ENCODE data around the gene NPL.

The NPL gene

GRCh38 chr1:182811975-182812722 is 22.6 kb downstream of the NPL start:
- Histone ChIP-seq H3K27me3 (replicated peaks; ENCODE audit: control insufficient read depth, insufficient read depth, low read length, poor library complexity, severe bottlenecking) (no peaks in the 10 kb centered on the region), H3K9me3 (ENCODE audit: control insufficient read depth, low read length) (no peaks in the 10 kb centered on the region), H3K4me1 (ENCODE audit: control insufficient read depth, insufficient read depth, low read length, poor library complexity, severe bottlenecking) (no peaks in the 10 kb centered on the region), H3K36me3 (ENCODE audit: control insufficient read depth, insufficient read depth, low read length) (peaks cover 4% of the 10 kb centered on the region), H3K27ac (ENCODE audit: insufficient read depth, low read length, poor library complexity, severe bottlenecking) (no peak overlapping the region), H3K4me3 (ENCODE audit: insufficient read depth, low read depth, low read length, poor library complexity, severe bottlenecking) (no peak overlapping the region)
- DNase-seq = no peak

- no peaks in the 10 kb centered on the region for H3K9me3 ChIP-seq (ENCODE audit: control insufficient read depth, low read length)
- no peaks in the 10 kb centered on the region for H3K4me1 ChIP-seq (ENCODE audit: control insufficient read depth, insufficient read depth, low read length, poor library complexity, severe bottlenecking)
- H3K27ac ChIP-seq (ENCODE audit: insufficient read depth, low read length, poor library complexity, severe bottlenecking) = no peak overlapping the region
- DNase-seq = no peak
- H3K27me3 ChIP-seq (replicated peaks; ENCODE audit: control insufficient read depth, insufficient read depth, low read length, poor library complexity, severe bottlenecking) = no peaks in the 10 kb centered on the region
- peaks cover 4% of the 10 kb centered on the region for H3K36me3 ChIP-seq (ENCODE audit: control insufficient read depth, insufficient read depth, low read length)
- no peak overlapping the region for H3K4me3 ChIP-seq (ENCODE audit: insufficient read depth, low read depth, low read length, poor library complexity, severe bottlenecking)
Measured at GRCh38 chr1:182816863-182817262, 27.3 kb downstream of the NPL start.

- no peak overlapping the region for H3K27ac ChIP-seq (ENCODE audit: insufficient read depth, low read length, poor library complexity, severe bottlenecking)
- H3K4me3 ChIP-seq (ENCODE audit: insufficient read depth, low read depth, low read length, poor library complexity, severe bottlenecking) = no peak overlapping the region
- peaks cover 4% of the 10 kb centered on the region for H3K36me3 ChIP-seq (ENCODE audit: control insufficient read depth, insufficient read depth, low read length)
- H3K27me3 ChIP-seq (replicated peaks; ENCODE audit: control insufficient read depth, insufficient read depth, low read length, poor library complexity, severe bottlenecking) = no peaks in the 10 kb centered on the region
- no peak for DNase-seq
- no peaks in the 10 kb centered on the region for H3K4me1 ChIP-seq (ENCODE audit: control insufficient read depth, insufficient read depth, low read length, poor library complexity, severe bottlenecking)
- no peaks in the 10 kb centered on the region for H3K9me3 ChIP-seq (ENCODE audit: control insufficient read depth, low read length)
Measured at GRCh38 chr1:182817802-182818201, 28.2 kb downstream of the NPL start.

DNA sequence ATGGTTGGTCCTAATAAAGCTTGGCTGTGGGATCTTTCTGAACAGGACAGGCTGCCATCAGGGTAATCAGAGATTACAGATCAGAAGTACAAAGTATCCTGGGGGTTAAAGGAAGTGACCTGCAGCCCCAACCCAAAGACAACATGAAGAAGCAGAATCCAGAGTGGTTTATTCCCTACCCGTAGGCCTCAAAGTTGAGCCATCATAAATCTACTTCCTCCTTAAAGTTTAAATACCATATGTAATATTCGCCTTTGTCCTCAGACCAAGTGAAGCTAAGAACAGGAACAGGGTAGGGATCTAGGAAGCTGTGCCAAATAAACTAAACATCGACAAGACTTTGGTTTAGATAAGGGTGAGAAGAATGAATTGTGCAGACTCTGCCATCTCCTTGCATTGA is 33.6 kb downstream of the NPL start:
- Histone ChIP-seq H3K27ac (ENCODE audit: insufficient read depth, low read length, poor library complexity, severe bottlenecking) (no peak overlapping the region), H3K4me3 (ENCODE audit: insufficient read depth, low read depth, low read length, poor library complexity, severe bottlenecking) (no peak overlapping the region), H3K4me1 (ENCODE audit: control insufficient read depth, insufficient read depth, low read length, poor library complexity, severe bottlenecking) (no peaks in the 10 kb centered on the region), H3K27me3 (replicated peaks; ENCODE audit: control insufficient read depth, insufficient read depth, low read length, poor library complexity, severe bottlenecking) (no peaks in the 10 kb centered on the region), H3K36me3 (ENCODE audit: control insufficient read depth, insufficient read depth, low read length) (no peaks in the 10 kb centered on the region), H3K9me3 (ENCODE audit: control insufficient read depth, low read length) (no peaks in the 10 kb centered on the region)
- DNase-seq = no peak

- Histone ChIP-seq H3K4me3 (ENCODE audit: insufficient read depth, low read depth, low read length, poor library complexity, severe bottlenecking) (no peak overlapping the region), H3K27ac (ENCODE audit: insufficient read depth, low read length, poor library complexity, severe bottlenecking) (no peak overlapping the region), H3K36me3 (ENCODE audit: control insufficient read depth, insufficient read depth, low read length) (no peaks in the 10 kb centered on the region), H3K27me3 (replicated peaks; ENCODE audit: control insufficient read depth, insufficient read depth, low read length, poor library complexity, severe bottlenecking) (no peaks in the 10 kb centered on the region), H3K9me3 (ENCODE audit: control insufficient read depth, low read length) (no peaks in the 10 kb centered on the region), H3K4me1 (ENCODE audit: control insufficient read depth, insufficient read depth, low read length, poor library complexity, severe bottlenecking) (no peaks in the 10 kb centered on the region)
- no peak for DNase-seq
Measured at GRCh38 chr1:182826892-182827291, 37.3 kb downstream of the NPL start.

- H3K27ac ChIP-seq (ENCODE audit: insufficient read depth, low read length, poor library complexity, severe bottlenecking) = no peak overlapping the region
- no peaks in the 10 kb centered on the region for H3K27me3 ChIP-seq (replicated peaks; ENCODE audit: control insufficient read depth, insufficient read depth, low read length, poor library complexity, severe bottlenecking)
- H3K9me3 ChIP-seq (ENCODE audit: control insufficient read depth, low read length) = no peaks in the 10 kb centered on the region
- no peaks in the 10 kb centered on the region for H3K36me3 ChIP-seq (ENCODE audit: control insufficient read depth, insufficient read depth, low read length)
- no peak overlapping the region for H3K4me3 ChIP-seq (ENCODE audit: insufficient read depth, low read depth, low read length, poor library complexity, severe bottlenecking)
- no peak for DNase-seq
- H3K4me1 ChIP-seq (ENCODE audit: control insufficient read depth, insufficient read depth, low read length, poor library complexity, severe bottlenecking) = no peaks in the 10 kb centered on the region
Measured at GRCh38 chr1:182829285-182829932, 39.8 kb downstream of the NPL start.

DNA sequence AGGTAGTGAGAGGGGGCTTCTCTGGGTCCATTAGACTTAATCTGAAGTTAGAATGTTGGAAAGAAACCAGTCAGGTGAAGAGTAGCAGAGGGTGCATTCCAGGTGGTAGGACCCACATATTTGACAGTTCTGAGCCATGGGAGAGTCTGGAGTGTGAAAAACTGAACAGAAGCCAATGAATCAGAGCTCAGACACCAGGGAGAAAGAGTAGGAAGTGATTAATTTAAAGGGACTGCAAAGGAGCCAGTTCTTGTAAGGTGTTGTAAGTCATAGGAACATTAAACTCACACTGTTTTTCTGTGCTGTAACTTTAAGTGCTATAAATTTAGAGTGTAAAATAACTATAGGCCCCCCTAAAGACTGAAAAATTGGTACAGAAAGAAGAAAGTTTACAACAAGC is 43.7 kb downstream of the NPL start:
- no peak for DNase-seq
- no peaks in the 10 kb centered on the region for H3K36me3 ChIP-seq (ENCODE audit: control insufficient read depth, insufficient read depth, low read length)
- H3K27ac ChIP-seq (ENCODE audit: insufficient read depth, low read length, poor library complexity, severe bottlenecking) = no peak overlapping the region
- no peaks in the 10 kb centered on the region for H3K9me3 ChIP-seq (ENCODE audit: control insufficient read depth, low read length)
- H3K4me3 ChIP-seq (ENCODE audit: insufficient read depth, low read depth, low read length, poor library complexity, severe bottlenecking) = no peak overlapping the region
- H3K4me1 ChIP-seq (ENCODE audit: control insufficient read depth, insufficient read depth, low read length, poor library complexity, severe bottlenecking) = no peaks in the 10 kb centered on the region
- H3K27me3 ChIP-seq (replicated peaks; ENCODE audit: control insufficient read depth, insufficient read depth, low read length, poor library complexity, severe bottlenecking) = no peaks in the 10 kb centered on the region

DNA sequence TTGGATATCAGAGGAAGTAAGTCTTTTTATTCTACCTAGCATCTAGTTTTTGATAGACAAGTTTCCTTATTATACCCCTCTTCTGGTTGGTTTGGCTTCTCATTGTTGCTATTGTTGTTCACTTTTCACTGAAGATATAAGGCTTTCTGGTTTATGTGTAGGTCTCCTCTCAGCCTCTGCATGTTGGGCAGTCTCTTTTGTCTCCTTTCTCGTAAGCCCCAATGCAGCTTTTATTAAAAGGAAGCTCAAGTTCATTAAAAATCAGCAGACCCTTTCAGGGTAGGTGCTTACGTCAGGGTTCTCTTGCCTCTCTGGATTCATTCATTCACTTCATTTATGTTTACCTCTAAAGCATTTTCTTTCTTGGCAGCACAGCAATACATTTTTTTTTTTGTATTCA is 44.8 kb downstream of the NPL start:
- Histone ChIP-seq H3K4me1 (ENCODE audit: control insufficient read depth, insufficient read depth, low read length, poor library complexity, severe bottlenecking) (no peaks in the 10 kb centered on the region), H3K36me3 (ENCODE audit: control insufficient read depth, insufficient read depth, low read length) (no peaks in the 10 kb centered on the region), H3K27ac (ENCODE audit: insufficient read depth, low read length, poor library complexity, severe bottlenecking) (no peak overlapping the region), H3K9me3 (ENCODE audit: control insufficient read depth, low read length) (no peaks in the 10 kb centered on the region), H3K27me3 (replicated peaks; ENCODE audit: control insufficient read depth, insufficient read depth, low read length, poor library complexity, severe bottlenecking) (no peaks in the 10 kb centered on the region), H3K4me3 (ENCODE audit: insufficient read depth, low read depth, low read length, poor library complexity, severe bottlenecking) (no peak overlapping the region)
- DNase-seq = no peak

DNA sequence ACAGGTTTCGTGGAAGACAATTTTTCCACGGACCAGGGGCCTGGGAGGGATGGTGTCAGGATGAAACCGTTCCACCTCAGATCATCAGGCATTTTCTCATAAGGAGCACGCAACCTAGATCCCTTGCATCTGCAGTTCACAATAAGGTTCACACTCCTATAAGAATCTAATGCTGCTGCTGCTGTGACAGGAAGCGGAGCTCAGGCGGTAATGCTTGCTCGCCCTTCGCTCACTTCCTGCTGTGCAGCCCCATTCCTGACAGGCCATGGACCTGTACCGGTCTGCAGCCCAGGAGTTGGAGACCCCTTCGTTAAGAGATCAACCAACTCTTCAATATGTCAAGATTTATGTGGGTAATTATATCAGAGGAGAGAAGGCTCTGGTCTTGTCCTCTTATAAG is 46.2 kb downstream of the NPL start:
- peaks cover 4% of the 10 kb centered on the region for H3K4me1 ChIP-seq (ENCODE audit: control insufficient read depth, insufficient read depth, low read length, poor library complexity, severe bottlenecking)
- H3K9me3 ChIP-seq (ENCODE audit: control insufficient read depth, low read length) = no peaks in the 10 kb centered on the region
- H3K36me3 ChIP-seq (ENCODE audit: control insufficient read depth, insufficient read depth, low read length) = no peaks in the 10 kb centered on the region
- H3K27ac ChIP-seq (ENCODE audit: insufficient read depth, low read length, poor library complexity, severe bottlenecking) = no peak overlapping the region
- no peaks in the 10 kb centered on the region for H3K27me3 ChIP-seq (replicated peaks; ENCODE audit: control insufficient read depth, insufficient read depth, low read length, poor library complexity, severe bottlenecking)
- H3K4me3 ChIP-seq (ENCODE audit: insufficient read depth, low read depth, low read length, poor library complexity, severe bottlenecking) = no peak overlapping the region
- no peak for DNase-seq

DNA sequence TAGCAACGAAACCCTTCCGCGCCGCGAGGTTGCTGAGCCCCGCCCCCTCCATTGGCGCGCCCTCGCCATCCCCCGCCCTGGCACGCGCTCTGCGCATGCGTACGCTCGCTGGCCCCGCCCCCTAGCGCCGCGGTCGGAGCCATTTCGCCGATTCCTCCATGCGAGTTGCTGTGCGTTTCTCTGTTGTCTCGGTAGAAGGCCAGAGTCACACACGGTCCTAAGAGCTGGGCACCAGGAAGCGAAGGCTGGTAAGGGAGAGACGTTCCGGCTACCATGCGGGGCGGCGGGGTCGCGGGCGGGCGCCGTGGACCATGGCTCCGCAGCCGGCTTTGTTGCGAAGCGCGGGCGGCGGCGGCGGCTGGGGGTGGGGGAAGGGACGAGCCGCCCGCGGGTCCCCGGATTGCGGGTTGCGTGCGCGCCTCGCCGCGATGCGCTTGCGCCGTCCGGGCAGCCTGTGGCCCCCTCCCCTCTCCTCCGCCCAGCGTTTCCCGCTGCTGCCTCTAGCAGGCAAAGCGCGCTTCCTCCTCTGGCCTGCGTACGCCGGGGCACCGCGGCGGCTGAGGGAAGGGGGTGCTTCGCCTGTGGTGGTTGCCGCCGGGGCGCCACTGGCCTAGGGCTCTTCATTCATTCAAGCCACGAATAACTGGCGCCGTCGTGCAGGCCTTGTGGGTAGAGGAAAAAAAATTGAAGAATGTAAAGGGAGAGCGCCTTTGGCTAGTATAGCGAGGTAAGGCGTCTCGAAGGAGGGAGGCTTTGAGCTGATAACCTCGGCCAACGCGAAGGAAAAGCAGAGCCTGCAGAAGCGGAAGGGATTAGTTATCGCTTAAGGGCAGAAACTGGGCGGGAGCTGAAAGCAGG is 49.9 kb downstream of the NPL start, which contains the start of gene DHX9:
Gene DHX9 (plus strand): TSS at position 139 of the 858 bp plus-strand sequence. CDS start 3,220 bp downstream, outside the sequence.
- Histone ChIP-seq H3K27me3 (replicated peaks; ENCODE audit: control insufficient read depth, insufficient read depth, low read length, poor library complexity, severe bottlenecking) (no peaks in the 10 kb centered on the region), H3K27ac (ENCODE audit: insufficient read depth, low read length, poor library complexity, severe bottlenecking) (peak within 1 kb of the TSS; percentile 90), H3K4me1 (ENCODE audit: control insufficient read depth, insufficient read depth, low read length, poor library complexity, severe bottlenecking) (peaks cover 18% of the 10 kb centered on the region), H3K4me3 (ENCODE audit: insufficient read depth, low read depth, low read length, poor library complexity, severe bottlenecking) (peak within 1 kb of the TSS; percentile 72), H3K36me3 (ENCODE audit: control insufficient read depth, insufficient read depth, low read length) (peaks cover 21% of the 10 kb centered on the region), H3K9me3 (ENCODE audit: control insufficient read depth, low read length) (no peaks in the 10 kb centered on the region)
- peak; percentile 92 to 94 (median 92) for DNase-seq
